HFF-Myc (cell line): ENCODE results near the gene RNF145.
A peak's percentile ranks its signal among the peaks of the same experiment; 100 is the strongest.

Experiments
- DNase-seq: peaks from one replicate; pipeline ENCODE4 v3.0.0-alpha.2; 2011; ENCODE audit warnings: low read depth; ENCODE audit errors: extremely low read depth
- H3K4me3 ChIP-seq: replicated peaks from 2 replicates; pipeline ENCODE4 v1.5.1; 2011; ENCODE audit warnings: low read depth, mild to moderate bottlenecking, control low read depth, low read length
- TF ChIP-seq, protein P1 (sequence below): IDR thresholded peaks from 2 replicates; pipeline ENCODE4 v1.5.1; 2012; ENCODE audit warnings: mild to moderate bottlenecking, low read depth, low read length, control low read depth; ENCODE audit errors: missing control alignments

Gene RNF145

GRCh38 chr5:159135896-159136531 is 73.3 kb downstream of the RNF145 start:
- no peak overlapping the region for H3K4me3 ChIP-seq
- TF ChIP-seq, protein P1, sequence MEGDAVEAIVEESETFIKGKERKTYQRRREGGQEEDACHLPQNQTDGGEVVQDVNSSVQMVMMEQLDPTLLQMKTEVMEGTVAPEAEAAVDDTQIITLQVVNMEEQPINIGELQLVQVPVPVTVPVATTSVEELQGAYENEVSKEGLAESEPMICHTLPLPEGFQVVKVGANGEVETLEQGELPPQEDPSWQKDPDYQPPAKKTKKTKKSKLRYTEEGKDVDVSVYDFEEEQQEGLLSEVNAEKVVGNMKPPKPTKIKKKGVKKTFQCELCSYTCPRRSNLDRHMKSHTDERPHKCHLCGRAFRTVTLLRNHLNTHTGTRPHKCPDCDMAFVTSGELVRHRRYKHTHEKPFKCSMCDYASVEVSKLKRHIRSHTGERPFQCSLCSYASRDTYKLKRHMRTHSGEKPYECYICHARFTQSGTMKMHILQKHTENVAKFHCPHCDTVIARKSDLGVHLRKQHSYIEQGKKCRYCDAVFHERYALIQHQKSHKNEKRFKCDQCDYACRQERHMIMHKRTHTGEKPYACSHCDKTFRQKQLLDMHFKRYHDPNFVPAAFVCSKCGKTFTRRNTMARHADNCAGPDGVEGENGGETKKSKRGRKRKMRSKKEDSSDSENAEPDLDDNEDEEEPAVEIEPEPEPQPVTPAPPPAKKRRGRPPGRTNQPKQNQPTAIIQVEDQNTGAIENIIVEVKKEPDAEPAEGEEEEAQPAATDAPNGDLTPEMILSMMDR, result no peak
- DNase-seq, result peak; percentile 35

DNA sequence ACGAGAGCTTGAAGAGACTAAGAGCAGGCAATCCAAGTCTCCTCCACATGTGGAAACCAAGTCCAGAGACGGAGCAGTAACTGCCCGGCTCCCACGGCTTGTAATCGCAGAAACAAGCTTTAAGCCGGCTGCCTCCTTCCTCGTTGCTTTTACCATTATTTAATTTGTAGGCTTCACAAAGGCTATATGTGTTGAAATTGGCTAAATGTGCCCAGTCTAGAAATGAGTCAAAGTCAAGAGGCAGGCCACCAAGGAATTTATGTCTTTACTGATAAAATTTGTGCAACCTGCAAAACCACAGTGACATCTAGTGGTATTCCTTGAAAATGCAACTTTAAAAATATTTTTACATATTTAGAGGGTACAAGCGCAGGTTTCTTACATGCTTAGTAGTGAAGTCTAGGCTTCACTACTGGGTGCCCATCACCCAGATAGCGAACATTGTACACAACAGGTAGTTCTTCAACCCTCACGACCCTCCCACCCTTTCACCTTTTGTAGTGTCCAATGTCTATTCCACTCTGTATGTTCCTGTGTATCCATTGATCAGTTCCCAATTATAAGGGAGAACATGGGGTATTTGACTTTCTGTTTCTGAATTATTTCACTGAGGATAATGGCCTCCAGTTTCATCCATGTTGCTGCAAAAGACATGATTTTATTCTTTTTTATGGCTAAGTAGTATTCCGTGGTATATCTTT is 76.2 kb downstream of the RNF145 start:
- DNase-seq, result peak; percentile 35
- TF ChIP-seq, protein P1, result peak; percentile 57
- H3K4me3 ChIP-seq, result no peak overlapping the region

DNA sequence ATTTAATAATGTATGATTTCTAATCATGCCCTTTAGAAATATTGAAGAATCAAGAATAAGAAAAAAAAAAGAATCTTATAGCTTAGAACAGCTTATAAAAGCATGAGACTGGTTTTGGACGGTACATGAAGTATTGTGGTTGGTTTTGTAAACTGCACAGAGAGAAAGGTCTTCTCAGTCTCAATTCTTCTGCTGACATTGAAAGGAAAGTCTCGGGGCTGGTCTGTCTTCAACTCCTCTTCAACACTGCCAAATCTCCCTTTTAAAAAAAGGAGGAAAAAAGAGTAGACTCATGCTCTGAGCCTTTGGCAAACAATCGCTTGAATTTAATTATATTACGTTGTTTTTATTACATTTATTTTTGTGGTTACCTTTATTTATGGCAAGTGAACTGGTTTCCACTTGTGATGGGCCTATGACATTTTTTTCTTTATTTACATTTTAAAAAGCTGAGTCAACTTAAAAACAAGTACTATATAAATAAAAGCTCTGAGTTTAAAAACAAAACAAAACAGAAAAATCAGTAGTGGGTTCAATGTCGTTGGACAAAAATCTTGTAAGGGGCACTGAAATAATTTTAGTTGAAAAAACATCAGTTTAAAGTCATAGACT is 76.8 kb downstream of the RNF145 start:
- TF ChIP-seq, protein P1, result no peak
- no peak for DNase-seq
- no peak overlapping the region for H3K4me3 ChIP-seq

DNA sequence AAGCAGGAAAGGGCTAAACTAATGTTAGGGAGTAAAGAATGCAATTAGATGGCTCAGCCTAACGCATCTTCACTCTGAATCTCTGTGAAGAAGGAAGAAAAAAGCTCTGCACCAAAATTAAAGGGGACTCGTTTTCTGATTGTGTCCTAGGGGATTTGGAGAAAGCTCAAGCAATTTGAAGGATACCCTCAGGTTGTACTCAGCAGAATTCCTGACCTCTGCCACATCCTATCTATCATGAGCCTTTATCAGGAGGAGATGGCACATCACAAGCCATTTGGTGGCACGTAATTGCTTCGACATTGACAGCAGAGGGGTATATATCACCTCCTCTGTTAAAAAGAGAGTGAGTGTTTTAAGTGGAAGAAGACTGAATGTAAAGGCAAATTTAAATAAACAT is 77.4 kb downstream of the RNF145 start:
- DNase-seq, result no peak
- no peak overlapping the region for H3K4me3 ChIP-seq
- TF ChIP-seq, protein P1, result no peak

DNA sequence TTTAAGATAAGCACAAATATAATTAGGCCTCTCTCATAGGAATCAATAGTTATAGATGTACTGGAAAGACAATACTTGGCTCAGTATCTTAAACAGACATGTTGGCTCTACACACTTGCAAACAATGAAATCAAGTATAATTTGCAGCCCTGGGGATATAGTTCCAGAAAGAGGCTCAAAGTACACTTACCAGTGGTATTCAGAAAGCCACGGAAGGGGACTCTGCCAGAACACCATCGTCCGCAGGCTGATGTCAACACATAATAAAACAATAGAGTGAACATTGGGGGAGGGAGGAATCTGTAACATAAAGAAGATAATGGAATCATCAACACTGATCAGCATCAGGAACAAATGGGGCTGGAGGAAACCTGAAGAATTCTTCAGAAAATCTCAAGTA is 78.5 kb downstream of the RNF145 start:
- no peak for DNase-seq
- TF ChIP-seq, protein P1, result no peak
- H3K4me3 ChIP-seq, result no peak overlapping the region

DNA sequence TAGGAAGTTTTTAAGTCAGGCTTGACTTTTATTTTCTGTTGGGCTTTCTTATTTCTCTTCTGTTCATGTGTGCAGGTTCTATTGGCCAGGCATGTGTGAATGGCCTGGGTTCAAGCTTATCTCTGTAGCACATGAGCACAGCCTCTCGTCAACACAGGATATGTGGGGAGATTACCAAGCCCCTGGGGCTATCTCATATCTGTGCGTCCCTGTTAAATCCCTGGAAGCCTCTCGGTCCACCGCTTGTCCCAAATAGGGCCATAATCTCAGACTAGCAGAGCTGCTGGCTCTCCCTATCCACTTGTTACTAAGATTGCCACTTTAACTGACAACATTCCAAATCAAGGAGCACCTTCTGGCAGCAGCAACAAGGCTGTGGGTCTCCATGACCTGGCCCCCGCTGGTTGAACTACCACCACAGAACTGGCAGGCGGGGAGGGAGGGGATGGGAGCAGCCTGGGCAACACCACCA is 81.2 kb downstream of the RNF145 start:
- no peak overlapping the region for H3K4me3 ChIP-seq
- no peak for DNase-seq

More for the DNA sequence above, 81.2 kb downstream of the RNF145 start:
- TF ChIP-seq, protein P1, result no peak
